Uterus (tissue), 2 donors: ENCODE results near the gene ACKR3.

ENCODE experiments used
- POLR2A ChIP-seq, 2 donors: fragments of 450-650 bp; IDR thresholded peaks; one replicate each; pipeline ENCODE4 v1.6.1; 2016; ENCODE audit warnings: antibody characterized with exemption in 2 of 2, mild to moderate bottlenecking in 1 of 2, moderate library complexity in 1 of 2
- TF ChIP-seq, protein P1 (sequence below), 4 experiments: fragments of 200-600 bp in 2 of 4; fragments of 450-650 bp in 2 of 4; sonication (generic) in 2 of 4; IDR thresholded peaks; one replicate each; pipeline ENCODE4 v1.5.1; 2016 to 2019; ENCODE audit warnings: antibody characterized with exemption in 4 of 4, mild to moderate bottlenecking in 2 of 4, moderate library complexity in 1 of 4

- TF ChIP-seq, protein P1, sequence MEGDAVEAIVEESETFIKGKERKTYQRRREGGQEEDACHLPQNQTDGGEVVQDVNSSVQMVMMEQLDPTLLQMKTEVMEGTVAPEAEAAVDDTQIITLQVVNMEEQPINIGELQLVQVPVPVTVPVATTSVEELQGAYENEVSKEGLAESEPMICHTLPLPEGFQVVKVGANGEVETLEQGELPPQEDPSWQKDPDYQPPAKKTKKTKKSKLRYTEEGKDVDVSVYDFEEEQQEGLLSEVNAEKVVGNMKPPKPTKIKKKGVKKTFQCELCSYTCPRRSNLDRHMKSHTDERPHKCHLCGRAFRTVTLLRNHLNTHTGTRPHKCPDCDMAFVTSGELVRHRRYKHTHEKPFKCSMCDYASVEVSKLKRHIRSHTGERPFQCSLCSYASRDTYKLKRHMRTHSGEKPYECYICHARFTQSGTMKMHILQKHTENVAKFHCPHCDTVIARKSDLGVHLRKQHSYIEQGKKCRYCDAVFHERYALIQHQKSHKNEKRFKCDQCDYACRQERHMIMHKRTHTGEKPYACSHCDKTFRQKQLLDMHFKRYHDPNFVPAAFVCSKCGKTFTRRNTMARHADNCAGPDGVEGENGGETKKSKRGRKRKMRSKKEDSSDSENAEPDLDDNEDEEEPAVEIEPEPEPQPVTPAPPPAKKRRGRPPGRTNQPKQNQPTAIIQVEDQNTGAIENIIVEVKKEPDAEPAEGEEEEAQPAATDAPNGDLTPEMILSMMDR (IDR thresholded peaks at IDR 0.05), result no peak
- no peak for TF ChIP-seq POLR2A (IDR thresholded peaks at IDR 0.05)
These were observed 578 bp upstream of the ACKR3 start for GRCh38 chr2:236568922-236569572.
